ENCODE data around the gene RNU1-3.
"Not testable (repeated sequence)": the region's sequence is repeated elsewhere in the genome, so short reads cannot be mapped to it uniquely, and the experiment has no call there.

RNU1-3 gene

DNA sequence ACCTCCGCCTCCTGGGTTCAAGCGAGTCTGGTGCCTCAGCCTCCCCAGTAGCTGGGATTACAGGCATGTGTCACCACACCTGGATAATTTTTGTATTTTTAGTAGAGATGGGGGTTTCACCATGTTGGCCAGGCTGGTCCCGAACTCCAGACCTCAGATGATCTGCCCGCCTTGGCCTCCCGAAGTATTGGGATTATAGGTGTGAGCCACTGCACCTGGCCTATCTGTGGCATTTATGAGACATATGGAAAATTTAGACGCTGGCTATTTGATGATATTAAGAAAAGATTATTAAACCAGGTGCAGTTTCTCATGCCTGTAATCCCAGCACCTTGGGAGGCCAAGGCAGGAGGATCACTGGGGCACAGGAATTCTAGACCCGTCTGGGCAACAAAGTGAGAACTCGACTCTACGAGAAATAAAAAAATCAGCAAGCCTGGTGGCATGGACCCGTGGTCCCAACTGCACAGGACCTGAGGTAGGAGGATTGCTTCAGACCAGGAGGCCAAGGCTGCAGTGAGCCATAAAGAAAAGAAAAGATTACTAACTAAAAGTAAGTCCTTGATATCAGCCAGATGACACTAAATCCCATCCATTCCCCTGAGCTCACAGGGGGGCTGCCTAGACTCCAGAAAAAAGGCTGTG lies 30.1 kb downstream of the RNU1-3 start:
- DNase-seq = not testable (repeated sequence)

DNA sequence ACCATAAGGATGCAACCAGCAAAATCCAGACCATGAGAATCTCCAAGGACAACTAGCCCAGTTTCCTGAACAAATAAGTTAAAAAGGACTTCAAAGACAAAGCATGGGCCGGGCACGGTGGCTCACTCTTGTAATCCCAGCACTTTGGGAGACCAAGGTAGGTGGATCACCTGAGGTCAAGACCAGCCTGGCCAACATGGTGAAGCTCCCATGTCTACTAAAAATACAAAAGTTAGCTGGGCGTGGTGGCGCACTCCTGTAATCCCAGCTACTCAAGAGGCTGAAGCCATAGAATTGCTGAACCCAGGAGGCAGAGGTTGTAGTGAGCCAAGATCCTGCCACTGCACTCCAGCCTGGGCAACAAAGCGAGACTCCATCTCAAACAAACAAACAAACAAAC lies 30.8 kb downstream of the RNU1-3 start:
- not testable (repeated sequence) for DNase-seq

DNA sequence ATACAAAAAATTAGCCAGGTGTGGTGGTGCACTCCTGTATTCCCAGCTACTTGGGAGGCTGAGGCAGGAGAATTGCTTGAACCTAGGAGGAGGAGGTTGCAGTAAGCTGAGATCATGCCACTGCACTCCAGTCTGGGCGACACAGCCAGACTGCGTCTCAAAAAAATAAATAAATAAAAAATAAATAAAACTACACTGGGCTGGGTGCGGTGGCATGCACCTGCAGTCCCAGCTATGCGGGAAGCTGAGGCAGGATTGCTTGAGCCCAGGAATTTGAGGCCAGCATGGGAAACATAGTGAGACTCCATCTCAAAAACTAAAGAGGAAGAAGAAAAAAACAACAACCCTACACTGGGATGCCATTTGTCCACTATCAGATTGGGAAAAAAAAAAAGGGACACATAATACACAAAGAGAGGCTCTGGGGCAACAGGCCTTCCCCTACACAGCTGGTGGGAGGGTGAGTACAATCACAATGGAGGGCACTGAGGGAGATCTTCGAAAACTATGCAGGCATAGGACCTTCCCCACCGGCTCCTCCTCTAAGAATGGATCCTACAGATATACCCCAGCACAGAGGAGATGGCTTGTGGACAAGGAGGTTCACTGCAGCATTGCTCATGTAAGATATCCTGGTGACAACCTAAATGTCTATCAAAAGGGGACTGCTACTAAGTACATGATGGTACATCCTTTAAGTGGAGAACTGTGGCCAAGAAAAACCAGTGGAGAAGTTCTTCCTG lies 33.0 kb downstream of the RNU1-3 start:
- DNase-seq = not testable (repeated sequence)

DNA sequence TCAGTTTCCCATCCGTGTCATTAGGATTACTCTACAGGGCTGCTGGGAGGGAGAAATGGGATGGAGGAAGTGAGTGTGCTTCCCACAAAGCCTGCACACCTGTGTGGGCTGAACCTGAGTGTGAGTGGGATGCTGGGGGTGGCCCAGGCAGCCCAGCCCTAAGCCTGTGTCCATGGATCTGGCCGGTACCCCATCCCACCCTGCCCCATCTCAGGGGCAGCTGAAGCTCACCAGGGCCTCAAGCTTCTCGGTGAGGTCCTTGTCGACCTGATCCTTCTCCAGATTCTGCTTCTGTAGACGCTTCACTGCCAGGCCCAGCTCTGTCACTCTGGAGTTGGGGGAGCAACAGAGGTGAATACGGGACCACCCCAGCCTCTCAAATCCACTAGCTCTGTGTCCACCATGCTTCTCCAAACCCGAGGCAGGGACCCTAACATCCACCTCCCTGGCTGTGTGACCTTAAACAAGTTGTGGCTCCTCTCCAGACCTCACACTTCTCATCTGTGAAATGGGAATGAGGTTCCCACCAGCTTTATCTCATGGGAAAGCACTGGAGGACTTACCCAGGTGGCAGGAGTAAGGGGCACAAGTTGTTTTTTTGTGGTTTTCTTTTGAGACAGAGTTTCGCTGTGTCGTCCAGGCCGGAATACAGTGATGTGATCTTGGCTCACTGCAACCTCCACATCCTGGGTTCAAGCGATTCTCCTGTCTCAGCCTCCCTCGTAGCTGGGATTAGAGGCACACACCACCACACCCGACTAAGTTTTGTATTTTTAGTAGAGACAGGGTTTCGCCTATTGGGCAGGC lies 34.5 kb downstream of the RNU1-3 start:
- DNase-seq = not testable (repeated sequence)

DNA sequence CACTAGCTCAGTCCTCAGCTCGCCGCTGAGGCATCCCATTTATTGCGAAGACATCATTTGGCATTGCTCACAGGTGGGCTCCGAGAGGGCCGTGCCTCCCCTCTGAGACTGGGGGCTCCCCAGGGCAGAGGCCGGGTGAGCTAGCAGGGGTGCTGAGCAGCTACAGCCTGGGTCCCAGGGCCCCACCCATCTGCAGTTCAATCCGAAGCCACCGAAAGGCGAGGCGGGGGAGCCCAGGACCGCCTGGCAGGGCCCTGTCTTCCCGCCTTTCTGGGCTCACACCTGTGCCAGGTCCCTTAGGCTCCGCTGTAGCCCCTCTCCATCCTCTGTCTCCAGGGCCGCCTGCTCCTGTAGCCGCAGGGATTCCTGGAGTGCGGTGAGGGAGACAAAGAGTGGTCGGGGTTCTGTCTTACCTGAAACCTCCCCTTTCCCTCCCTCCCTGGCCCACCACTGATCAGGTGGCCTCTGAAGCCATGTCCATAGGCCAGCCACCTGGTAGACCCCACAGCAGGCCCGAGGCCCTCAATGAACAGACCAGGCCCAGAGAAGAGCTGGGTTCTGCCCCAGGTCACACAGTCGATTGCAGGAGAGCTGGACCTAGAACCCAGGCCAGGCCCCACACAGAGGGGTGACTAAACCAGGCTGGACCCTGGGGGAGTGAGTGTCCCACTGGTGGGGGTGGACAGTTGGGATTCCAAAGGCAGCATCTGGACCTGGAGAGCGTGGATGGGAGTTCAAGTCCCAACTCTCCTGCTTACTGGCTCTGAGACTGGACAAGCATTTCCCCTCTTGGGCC lies 35.3 kb downstream of the RNU1-3 start:
- no peak for DNase-seq

DNA sequence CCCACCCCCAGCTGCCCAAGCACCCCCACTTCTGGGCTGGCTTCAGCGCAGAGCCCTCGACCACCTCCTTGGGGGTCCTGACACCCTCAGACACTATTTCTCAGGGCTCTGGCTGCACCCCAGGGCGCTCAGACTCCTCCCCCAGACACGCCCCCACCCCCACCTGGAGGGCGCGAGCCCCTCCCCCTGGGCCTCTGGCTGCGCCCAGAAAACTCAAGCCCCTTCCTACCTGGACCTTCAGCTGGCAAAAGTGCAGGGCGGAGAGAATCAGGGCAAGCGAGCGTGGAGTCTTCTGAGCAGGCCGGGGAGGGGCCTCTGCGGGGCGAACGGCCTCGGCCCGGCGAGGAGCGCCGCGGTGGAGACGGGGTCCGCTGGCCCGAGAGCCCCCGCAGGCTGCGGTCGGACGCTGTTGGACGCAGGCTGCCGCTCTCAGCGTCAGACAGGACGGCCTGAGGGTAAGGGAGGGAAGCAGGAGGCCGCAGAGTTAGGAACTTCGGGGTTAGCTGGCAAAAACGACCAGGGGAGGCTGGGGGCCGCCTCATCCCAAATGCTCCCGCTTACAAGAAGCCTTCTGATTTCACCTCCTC lies 36.0 kb downstream of the RNU1-3 start:
- no peak for DNase-seq

DNA sequence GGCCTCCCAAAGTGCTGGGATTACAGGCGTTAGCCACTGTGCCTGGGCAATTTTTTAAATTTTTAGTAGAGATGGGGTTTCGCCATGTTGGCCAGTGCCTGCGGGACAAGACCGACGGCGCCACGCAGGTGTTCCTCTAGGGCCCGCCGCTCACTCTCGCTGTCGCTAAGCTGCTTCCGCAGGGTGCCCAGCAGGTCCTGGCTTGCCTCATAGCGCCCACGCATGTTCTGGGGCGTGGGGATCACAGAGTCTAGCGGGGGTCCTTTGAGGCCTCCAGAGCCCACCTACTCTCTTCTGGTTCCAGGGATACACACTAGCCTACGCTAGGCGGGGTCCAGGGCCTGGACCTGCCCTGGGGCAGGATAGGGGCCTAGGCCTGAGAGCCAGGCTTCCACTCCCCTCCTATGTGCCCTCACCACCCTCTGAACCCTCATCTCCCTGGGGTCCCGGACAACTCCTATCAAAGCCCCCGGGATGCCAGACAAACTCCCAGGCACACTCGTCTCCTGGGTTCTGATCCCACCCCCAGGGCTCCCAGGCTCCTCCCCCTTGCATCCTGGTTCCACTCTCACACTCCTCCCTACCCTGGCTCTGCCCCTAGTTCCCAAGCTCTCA lies 36.7 kb downstream of the RNU1-3 start:
- not testable (repeated sequence) for DNase-seq

DNA sequence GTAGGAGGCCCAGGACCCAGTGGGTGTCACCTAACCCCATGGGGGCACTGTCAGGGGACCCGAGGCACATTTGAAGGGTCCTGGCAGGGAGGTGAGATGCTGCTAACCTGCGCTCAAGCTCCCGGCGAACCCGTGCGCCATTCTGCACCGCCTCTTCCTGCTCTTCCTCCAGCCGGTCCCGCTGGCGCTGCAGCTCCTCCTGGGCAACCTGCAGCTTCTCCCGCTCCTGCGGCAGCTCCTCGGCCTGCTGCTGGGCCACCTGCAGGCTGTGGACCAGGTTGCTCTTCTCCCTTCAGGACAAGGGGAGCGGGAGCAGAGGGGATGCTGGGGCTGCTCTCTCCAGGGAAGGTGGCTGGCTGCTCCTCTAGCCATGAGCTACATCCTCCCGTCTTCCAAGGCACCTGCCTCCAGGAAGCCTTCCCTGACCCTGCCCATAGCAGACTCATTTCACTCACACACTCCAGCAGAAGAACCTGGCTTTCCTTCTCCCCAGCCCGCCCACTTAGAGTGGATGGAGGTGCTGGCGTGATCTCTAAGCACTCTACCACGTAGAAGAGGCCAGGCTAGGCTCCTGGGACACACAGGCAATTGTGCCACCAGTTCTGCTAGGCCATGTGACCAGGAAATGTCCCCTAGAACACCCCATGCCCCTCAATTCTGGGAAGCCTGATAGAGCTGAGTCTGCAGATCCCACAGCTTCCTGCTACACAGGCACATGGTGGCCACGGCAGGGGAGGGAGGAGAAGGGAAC lies 38.2 kb downstream of the RNU1-3 start:
- no peak for DNase-seq

DNA sequence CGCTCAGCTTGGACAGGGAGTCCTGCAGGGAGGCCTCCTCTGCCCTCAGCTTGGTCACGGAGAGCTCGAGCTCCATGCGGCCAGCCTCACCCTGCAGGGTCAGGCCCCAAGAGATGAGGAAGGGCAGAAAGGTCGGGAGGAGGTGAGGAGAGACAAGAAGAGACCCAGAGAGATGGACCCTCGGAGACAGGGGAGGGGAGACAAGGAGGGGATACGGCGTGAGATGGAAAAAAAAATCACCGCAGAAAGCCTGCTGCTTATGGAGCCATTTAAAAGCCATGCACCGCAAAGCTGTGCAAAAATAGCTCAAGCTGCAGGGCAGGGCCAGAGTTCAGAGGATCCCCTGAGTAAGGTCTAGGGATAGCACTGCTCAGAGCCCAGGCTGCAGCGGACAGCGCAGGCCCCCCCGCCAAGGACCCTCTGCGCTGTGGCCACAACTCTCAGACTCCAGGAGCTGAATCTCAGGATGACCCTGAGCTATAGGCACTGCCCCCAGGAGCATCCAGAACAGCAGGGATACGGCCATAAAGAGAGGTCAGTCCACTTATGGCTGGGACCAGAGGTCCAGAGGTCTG lies 40.3 kb downstream of the RNU1-3 start:
- not testable (repeated sequence) for DNase-seq

DNA sequence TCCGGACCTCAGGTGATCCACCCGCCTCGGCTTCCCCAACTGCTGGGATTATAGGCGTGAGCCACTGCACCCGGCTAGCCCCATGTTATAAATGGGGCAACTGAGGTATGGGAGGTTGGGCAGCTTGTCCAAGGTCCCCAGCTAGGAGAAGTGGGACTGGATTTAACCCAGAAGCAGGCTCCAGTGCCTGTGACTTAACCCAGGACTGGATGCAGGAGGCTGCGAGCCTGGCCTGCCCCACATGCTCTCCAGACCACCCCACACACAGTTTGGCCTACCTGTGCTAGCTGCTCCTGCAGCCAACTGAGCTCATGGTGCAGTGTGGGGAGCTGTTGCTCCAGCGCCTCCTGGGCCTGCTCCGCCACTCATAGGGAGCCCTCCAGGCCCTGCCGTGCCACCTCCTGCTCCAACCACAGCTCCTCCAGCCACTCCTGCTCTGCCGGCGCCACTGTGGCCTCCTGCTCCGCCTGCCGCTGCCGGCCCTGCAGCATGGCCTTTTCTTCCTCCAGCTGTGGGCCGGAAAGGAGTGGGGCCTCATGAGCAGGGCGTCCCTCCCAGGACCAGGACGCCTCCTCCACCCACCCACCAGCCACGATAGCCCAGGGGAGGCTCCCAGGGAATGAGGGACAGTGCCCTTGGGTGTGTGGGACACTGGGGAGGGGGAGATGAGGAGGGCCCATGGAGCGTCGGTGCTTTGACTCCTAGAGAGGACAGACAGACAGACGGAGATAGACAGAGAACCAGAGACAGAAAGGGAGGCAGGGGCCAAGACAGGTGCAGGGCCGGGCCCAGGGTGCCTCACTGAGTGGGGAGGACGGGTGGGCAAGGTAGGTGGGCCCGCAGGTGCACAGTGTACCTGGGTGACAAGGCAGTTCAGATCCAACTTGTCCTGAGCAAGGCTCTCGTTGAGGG lies 41.0 kb downstream of the RNU1-3 start:
- DNase-seq = no peak

DNA sequence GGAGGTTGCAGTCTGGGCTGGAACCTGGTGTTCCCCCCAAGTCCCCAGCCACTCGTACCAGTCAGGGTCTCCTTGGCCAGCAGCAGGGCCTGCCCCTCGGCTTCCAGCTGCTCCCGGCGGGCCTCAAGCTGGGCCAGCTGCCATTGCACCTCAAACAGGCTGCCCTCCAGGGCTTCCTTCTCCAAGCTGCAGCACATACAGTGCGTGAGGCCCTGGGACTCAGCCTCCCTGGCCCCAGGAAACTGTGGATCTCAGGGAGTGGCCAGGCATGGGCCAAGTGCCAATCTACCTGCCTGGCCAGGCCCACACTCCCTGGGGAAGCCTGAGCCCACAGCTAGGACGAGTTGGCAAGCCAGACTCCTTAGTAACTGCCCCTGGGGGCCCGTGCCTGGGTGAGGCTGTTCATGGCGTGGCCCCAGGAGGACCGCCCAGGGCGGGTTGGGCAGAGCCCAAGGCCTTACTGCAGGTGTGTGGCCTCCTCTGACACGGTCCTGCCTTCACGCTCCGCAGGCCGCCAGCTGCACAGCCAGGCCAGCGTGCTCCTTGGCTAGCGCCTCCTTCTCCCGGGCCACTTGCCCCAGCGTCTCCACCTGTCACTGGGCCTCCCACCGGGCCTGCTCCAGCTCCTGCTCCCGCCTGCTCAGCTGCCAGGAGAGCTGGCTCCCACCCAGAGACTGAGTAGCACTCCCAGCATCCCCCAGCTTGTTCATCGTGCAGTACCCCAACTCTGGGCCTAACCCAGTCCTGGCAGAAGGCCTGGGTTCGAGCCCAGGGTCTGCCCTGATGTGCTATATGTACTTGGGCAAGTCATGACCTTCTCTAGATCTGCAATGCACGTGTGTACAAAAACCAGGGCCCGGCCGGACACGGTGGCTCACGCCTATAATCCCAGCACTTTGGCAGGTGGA lies 42.7 kb downstream of the RNU1-3 start:
- not testable (repeated sequence) for DNase-seq

DNA sequence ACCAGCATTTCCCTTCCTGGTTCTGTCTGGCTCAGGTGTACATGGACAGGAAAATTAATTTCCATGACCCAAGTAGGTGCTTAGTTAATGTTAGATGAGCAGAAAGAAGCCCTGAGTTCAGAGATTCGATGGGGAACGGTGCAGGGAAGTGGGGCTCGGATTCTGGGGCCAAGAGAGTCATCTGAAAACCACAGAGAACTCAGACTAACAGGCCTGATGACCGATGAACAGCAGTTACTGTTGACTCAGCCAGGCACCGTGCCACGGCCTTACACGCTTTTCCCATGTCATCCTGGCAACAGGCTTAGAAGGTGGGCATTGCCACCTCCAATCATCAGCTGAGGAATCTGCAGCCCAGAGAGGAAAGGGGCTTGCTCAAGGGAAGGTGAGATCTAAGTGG lies 43.4 kb downstream of the RNU1-3 start:
- not testable (repeated sequence) for DNase-seq

DNA sequence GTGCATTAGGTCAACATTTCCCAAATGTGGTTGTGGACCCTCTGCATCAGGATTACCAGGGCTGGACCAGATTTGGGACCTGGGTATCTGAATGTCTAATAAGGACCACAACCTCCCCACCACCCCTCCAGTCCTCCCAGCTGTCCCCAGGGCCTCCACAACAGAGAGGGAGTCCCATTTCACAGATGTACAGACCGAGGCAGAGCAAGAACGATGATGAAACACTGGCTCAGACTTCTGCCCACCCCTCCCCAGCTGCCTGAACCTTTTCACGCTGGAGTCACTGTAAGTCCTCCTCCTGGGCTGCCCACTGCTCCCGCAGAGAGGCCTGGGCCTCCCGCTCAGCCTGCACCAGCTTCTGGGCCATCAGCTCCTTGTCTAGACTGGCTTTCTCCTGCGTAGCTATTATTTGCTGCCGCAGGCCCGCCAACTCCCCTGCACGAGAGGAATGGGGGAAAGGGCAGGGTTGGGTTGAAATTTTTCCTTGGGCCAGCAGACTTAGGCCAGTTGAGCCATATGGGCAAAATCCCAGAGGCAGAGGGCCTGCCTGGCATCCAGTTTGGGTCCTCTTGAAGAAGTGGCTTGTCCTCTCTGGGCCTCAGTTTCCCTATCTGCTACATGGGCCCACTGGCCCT lies 45.0 kb downstream of the RNU1-3 start:
- DNase-seq = not testable (repeated sequence)

DNA sequence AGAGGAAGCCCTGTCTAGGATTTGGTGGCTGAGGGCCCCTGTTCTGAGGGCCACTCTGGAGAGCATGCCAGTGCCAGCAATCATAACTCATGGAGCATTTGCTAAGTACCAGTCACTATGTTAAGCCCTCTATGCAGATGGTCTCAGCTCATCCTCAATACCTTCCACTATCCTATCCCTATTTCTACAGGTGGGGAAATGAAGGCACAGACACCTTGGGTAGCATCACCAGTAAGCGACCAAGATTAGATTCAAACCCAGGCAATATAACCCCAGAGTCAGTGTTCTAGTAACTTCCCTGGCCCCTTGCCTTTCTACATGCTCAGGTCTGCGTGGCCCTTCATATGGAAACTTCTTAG lies 45.5 kb downstream of the RNU1-3 start:
- DNase-seq = no peak

DNA sequence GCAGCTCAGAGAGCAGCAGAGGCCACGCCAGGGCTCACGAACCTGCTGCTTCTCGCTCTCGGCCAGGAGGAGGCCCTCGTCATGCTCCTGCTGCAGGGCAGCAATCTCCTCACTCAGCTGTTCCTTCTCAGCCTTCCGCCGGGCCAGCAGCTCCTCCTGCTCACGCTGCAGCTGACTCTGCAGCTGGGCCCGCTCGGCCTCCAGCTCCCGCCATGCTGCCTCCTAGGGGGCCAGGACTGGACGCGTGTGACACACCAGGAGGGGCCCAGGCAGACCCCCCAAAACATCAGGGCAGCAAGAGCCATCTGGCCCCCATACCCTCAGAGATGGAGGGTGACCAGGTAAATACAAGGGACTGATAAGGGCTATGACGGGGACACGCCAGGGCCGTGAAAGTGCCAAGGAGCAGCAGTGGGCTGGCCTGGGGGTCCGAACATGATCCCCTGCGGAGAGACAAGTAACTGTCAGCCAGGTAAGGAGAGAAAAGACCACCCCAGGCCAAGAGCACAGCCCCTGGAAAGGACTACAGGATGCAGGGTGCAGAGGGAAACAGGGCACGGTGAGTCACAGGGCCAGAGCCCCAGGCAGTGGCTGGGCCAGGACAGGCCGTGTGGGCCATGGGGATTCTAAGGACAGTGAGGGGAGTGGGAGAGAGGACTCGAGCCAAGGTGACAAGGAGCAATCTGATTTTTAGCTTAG lies 46.8 kb downstream of the RNU1-3 start:
- DNase-seq = not testable (repeated sequence)

DNA sequence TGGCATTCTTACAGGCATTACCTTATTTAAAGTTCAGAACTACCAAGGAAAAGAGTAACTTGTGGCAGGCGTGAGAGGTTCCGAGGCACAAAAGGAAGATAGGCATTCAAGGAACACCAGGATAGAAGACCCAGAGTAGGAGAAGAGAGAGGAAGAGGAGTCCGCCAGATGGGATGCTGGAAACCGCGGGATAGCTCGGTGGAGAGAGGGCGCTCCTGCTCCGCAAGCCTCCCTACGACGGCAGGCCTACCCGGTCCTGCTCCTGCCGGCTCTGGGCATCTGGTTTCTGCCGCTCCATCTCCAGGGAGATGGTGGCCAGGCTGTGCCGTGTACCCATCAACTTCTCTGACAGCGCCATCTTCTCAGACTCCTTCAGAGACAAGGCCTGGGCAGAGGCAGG lies 48.0 kb downstream of the RNU1-3 start:
- no peak for DNase-seq

DNA sequence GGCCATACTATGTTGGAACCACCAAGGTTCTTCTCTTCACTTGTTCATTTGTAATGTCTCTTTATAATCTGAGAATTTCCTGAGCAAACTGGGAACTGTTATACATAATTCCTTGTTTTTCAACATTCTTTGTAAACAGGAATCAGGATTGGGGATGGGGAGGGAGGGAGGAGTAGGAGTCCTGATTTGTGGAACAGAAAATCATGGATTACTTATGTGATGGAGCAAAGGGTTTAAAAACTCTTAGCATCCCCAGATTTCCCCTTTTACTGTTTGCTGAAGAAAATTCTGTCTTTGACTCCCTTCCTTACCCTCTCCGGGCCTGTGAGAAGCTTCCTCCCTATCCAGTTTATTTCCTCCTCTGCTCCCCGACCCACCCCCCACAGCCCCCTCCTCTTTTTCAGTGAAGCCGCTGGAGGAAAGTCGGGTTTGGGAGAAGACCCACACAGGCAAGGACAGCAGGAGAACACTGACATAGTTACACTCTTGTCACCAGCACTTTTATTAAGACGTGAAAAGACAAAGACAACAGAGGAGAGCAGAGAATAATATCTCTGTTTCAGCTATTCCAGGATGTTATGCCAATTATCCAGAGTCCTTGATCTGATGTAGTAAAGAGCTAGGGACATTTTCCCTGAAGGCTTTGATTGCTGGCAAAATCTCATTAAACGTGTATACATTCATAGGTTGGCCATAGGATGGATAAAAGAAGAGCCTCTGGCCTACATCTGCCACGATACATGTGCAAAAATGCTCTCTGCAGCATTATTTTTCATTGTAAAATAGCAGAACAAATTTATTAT lies 48.8 kb downstream of the RNU1-3 start:
- no peak for DNase-seq
